Ectodermal cell (in vitro differentiated cells): ENCODE data around the gene MLLT6.

ENCODE experiments used
- H3K27ac ChIP-seq: 2 replicates; pipeline ENCODE4 v1.7.0; 2013; ENCODE audit warnings: mild to moderate bottlenecking, low read depth, low read length; ENCODE audit not compliant: insufficient read depth, poor library complexity, severe bottlenecking
- H3K27me3 ChIP-seq: 2 replicates; pipeline ENCODE4 v1.7.0; 2013; ENCODE audit warnings: mild to moderate bottlenecking, low read length; ENCODE audit not compliant: insufficient read depth, control insufficient read depth, poor library complexity, severe bottlenecking
- H3K36me3 ChIP-seq: one replicate; pipeline ENCODE4 v1.7.0; 2013; ENCODE audit warnings: low read length; ENCODE audit not compliant: control insufficient read depth, insufficient read depth
- H3K4me1 ChIP-seq: one replicate; pipeline ENCODE4 v1.7.0; 2013; ENCODE audit warnings: low read length; ENCODE audit not compliant: control insufficient read depth, insufficient read depth
- H3K4me3 ChIP-seq: 2 replicates; pipeline ENCODE4 v1.7.0; 2013; ENCODE audit warnings: low read depth, low read length, control low read depth; ENCODE audit not compliant: insufficient read depth
- H3K9me3 ChIP-seq: 2 replicates; pipeline ENCODE4 v1.7.0; 2013; ENCODE audit warnings: mild to moderate bottlenecking, low read length, moderate library complexity; ENCODE audit not compliant: control insufficient read depth
- WGBS, 2 experiments: methylation state at CpG; one replicate each; pipeline ENCODE4 v1.1.7; 2013; ENCODE audit warnings: missing lambda C conversion rate in 2 of 2; 5-methylcytosine and 5-hydroxymethylcytosine counted together

The MLLT6 gene

GRCh38 chr17:38709104-38709820, 4.2 kb downstream of the MLLT6 start:
- Histone ChIP-seq H3K27me3 (peaks cover 20% of the 10 kb centered on the region), H3K36me3 (peaks cover 3% of the 10 kb centered on the region), H3K4me3 (no peak overlapping the region), H3K4me1 (peaks cover 17% of the 10 kb centered on the region), H3K9me3 (no peaks in the 10 kb centered on the region), H3K27ac (no peak overlapping the region)
- WGBS, 2 experiments: 93 to 94% methylated on average over 18 of the region's 18 CpGs

DNA sequence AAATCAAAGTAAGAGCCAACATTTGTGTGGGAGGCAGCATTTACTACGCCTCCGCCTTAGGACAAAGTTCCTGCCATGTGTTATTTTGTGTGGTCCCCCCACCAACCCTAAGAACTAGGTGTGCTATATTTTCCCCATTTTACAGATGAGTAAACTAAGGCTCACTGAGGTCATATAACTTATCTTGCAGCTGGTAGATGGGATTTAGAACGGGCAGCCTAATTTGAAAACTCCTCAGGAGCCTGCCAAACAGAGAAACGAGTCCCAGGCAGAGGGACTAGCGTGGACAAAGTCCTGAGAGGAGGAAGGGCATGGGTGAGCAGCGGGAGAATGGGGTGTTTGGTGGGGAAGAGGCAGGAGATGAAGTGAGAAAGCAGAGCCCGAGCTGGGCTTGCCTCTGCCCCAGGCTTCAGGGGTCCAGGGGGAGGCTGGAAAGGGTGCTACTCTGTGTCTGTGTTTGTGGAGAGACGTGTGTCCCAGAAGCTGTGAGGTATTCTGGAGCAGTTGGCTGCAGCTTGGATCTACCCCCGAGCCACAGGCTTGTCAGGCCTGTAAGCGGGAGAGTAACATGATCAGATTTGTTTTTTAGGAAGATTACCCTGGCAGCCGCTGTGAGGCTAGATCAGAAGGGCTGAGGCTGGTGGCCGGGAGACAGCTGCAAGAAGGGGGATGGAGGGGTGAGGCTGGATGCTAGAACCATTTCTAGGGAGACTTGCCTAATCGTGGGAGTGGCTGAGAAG, 5.0 kb downstream of the MLLT6 start:
- H3K4me1 ChIP-seq: peaks cover 17% of the 10 kb centered on the region
- WGBS, 2 experiments: 79 to 84% methylated on average over 13 of the region's 13 CpGs
- no peak overlapping the region for H3K4me3 ChIP-seq
- H3K27ac ChIP-seq: no peak overlapping the region
- H3K9me3 ChIP-seq: no peaks in the 10 kb centered on the region
- peaks cover 14% of the 10 kb centered on the region for H3K27me3 ChIP-seq
- peaks cover 3% of the 10 kb centered on the region for H3K36me3 ChIP-seq

GRCh38 chr17:38710604-38710962, 5.5 kb downstream of the MLLT6 start:
- Histone ChIP-seq H3K36me3 (peaks cover 3% of the 10 kb centered on the region), H3K27ac (no peak overlapping the region), H3K9me3 (no peaks in the 10 kb centered on the region), H3K27me3 (peaks cover 14% of the 10 kb centered on the region), H3K4me3 (no peak overlapping the region), H3K4me1 (peaks cover 17% of the 10 kb centered on the region)
- 94 to 98% methylated on average over 3 of the region's 3 CpGs for WGBS, 2 experiments

DNA sequence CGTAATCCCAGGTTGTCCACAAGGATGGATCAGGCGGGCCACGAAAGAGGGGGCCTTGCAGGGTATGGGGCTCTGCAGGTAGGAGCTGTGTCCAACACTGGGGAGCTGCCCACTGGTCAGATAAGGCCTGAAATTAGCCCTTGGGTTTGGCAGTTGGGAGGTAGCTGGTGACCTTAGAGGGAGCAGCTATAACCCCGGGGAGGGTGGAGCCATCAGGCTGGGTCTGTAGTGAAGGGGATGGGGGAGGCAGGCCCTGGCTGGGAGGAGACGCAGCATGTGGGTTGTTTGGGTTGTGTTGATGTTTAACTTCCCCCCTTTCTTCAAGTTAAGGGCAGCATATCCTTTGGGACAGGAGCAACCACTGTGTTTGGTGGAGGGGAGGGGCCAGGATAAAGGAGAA, 5.9 kb downstream of the MLLT6 start:
- Histone ChIP-seq H3K9me3 (no peaks in the 10 kb centered on the region), H3K27me3 (peaks cover 10% of the 10 kb centered on the region), H3K4me1 (peaks cover 16% of the 10 kb centered on the region), H3K36me3 (peaks cover 3% of the 10 kb centered on the region), H3K4me3 (no peak overlapping the region), H3K27ac (no peak overlapping the region)
- 89% methylated on average over 5 of the region's 5 CpGs for WGBS, 2 experiments

GRCh38 chr17:38711792-38712571, 6.9 kb downstream of the MLLT6 start:
- Histone ChIP-seq H3K4me3 (no peak overlapping the region), H3K36me3 (peaks cover 3% of the 10 kb centered on the region), H3K9me3 (no peaks in the 10 kb centered on the region), H3K4me1 (peaks cover 6% of the 10 kb centered on the region), H3K27me3 (no peaks in the 10 kb centered on the region), H3K27ac (no peak overlapping the region)
- 91% methylated on average over 26 of the region's 26 CpGs for WGBS, 2 experiments

- 95 to 96% methylated on average over 9 to 10 of the region's 10 CpGs for WGBS, 2 experiments
- H3K27me3 ChIP-seq: no peaks in the 10 kb centered on the region
- H3K4me1 ChIP-seq: peaks cover under 1% of the 10 kb centered on the region
- H3K36me3 ChIP-seq: peaks cover 9% of the 10 kb centered on the region
- H3K9me3 ChIP-seq: no peaks in the 10 kb centered on the region
- H3K27ac ChIP-seq: no peak overlapping the region
- no peak overlapping the region for H3K4me3 ChIP-seq
Measured at GRCh38 chr17:38712593-38712992, 7.5 kb downstream of the MLLT6 start.

DNA sequence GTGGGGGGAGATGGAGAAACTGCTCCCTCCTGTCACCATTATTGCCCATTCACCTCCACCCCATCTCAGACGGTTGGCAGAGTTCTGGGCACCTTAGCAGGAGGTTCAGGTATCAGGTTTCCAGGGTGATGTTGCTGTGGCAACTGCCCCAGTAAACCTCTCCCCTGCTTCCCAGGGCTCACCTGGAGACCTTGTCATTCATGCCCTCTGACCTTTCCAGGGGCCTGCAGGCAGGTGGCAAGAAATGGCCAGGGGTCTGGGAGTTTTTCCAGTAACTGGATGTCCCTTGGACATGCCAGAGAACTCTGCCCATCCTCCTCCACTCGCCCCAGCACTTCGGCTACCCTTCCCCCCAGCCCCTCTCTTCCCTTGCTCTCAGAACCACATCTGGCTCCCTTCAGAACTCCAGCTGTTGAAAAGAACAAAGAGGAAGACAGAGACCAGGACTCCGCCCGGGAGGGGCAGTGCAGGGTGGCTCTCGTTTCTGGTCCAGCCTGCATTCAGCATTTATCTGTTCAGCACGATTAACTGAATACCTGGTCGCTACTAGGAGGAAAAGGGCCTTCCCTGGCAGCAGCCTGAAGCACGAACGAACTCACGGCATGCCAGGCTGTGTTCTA, 8.5 kb downstream of the MLLT6 start:
- H3K27me3 ChIP-seq: no peaks in the 10 kb centered on the region
- WGBS, 2 experiments: 81% methylated on average over 11 of the region's 11 CpGs
- no peak overlapping the region for H3K4me3 ChIP-seq
- no peaks in the 10 kb centered on the region for H3K4me1 ChIP-seq
- no peaks in the 10 kb centered on the region for H3K9me3 ChIP-seq
- H3K36me3 ChIP-seq: peaks cover 10% of the 10 kb centered on the region
- H3K27ac ChIP-seq: no peak overlapping the region

- no peaks in the 10 kb centered on the region for H3K4me1 ChIP-seq
- H3K9me3 ChIP-seq: no peaks in the 10 kb centered on the region
- H3K27me3 ChIP-seq: peaks cover 6% of the 10 kb centered on the region
- no peak overlapping the region for H3K27ac ChIP-seq
- 54 to 64% methylated on average over 9 of the region's 9 CpGs for WGBS, 2 experiments
- no peak overlapping the region for H3K4me3 ChIP-seq
- H3K36me3 ChIP-seq: peaks cover 10% of the 10 kb centered on the region
Measured at GRCh38 chr17:38715216-38715943, 10.3 kb downstream of the MLLT6 start.

GRCh38 chr17:38716368-38717005, 11.4 kb downstream of the MLLT6 start:
- Histone ChIP-seq H3K27ac (no peak overlapping the region), H3K27me3 (peaks cover 16% of the 10 kb centered on the region), H3K4me1 (no peaks in the 10 kb centered on the region), H3K4me3 (no peak overlapping the region), H3K9me3 (no peaks in the 10 kb centered on the region), H3K36me3 (peaks cover 10% of the 10 kb centered on the region)
- 89 to 91% methylated on average over 18 of the region's 18 CpGs for WGBS, 2 experiments
